ENCODE data around the gene FBLN2.

Gene FBLN2

GRCh38 chr3:13612829-13613228, 63.9 kb downstream of the FBLN2 start:
- DNase-seq (ENCODE audit: low read depth) = no peak
- H3K4me3 ChIP-seq (ENCODE audit: low read depth, low read length) = no peak overlapping the region
- TF ChIP-seq MYC (IDR thresholded peaks at IDR 0.05; ENCODE audit: low read depth, low read length) (no peak), POLR2A (IDR thresholded peaks at IDR 0.05; ENCODE audit: extremely low read depth, insufficient read length) (no peak)
- TF ChIP-seq, protein P1, sequence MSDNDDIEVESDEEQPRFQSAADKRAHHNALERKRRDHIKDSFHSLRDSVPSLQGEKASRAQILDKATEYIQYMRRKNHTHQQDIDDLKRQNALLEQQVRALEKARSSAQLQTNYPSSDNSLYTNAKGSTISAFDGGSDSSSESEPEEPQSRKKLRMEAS (IDR thresholded peaks at IDR 0.05; ENCODE audit: low read depth, low read length) = no peak
- TF ChIP-seq, protein P2, sequence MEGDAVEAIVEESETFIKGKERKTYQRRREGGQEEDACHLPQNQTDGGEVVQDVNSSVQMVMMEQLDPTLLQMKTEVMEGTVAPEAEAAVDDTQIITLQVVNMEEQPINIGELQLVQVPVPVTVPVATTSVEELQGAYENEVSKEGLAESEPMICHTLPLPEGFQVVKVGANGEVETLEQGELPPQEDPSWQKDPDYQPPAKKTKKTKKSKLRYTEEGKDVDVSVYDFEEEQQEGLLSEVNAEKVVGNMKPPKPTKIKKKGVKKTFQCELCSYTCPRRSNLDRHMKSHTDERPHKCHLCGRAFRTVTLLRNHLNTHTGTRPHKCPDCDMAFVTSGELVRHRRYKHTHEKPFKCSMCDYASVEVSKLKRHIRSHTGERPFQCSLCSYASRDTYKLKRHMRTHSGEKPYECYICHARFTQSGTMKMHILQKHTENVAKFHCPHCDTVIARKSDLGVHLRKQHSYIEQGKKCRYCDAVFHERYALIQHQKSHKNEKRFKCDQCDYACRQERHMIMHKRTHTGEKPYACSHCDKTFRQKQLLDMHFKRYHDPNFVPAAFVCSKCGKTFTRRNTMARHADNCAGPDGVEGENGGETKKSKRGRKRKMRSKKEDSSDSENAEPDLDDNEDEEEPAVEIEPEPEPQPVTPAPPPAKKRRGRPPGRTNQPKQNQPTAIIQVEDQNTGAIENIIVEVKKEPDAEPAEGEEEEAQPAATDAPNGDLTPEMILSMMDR (IDR thresholded peaks at IDR 0.05; ENCODE audit: low read depth, low read length) = no peak

GRCh38 chr3:13613343-13614190, 64.6 kb downstream of the FBLN2 start:
- H3K4me3 ChIP-seq (ENCODE audit: low read depth, low read length) = no peak overlapping the region
- DNase-seq (ENCODE audit: low read depth) = no peak
- TF ChIP-seq, protein P1 (IDR thresholded peaks at IDR 0.05; ENCODE audit: low read depth, low read length) = no peak
- TF ChIP-seq MYC (IDR thresholded peaks at IDR 0.05; ENCODE audit: low read depth, low read length) = no peak
- TF ChIP-seq, protein P2 (IDR thresholded peaks at IDR 0.05; ENCODE audit: low read depth, low read length) = no peak
- TF ChIP-seq POLR2A (IDR thresholded peaks at IDR 0.05; ENCODE audit: extremely low read depth, insufficient read length) = no peak

DNA sequence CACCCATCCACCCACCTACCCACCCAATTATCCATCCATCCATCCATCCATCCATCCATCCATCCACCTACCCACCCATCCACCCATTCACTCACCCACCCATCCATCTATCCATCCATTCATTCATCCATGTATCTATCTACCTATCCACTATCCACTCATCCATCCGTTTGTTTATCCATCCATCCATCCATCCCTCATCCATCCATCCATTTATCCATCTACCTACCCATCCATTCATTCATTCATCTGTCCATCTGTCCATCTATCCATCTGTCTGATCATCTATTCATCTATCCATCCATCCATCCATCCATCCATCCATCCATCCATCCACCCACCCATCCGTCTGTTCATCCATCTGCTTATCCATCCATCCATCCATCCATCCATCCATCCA, 65.7 kb downstream of the FBLN2 start:
- DNase-seq (ENCODE audit: low read depth) = no peak
- TF ChIP-seq MYC (IDR thresholded peaks at IDR 0.05; ENCODE audit: low read depth, low read length) (no peak), POLR2A (IDR thresholded peaks at IDR 0.05; ENCODE audit: extremely low read depth, insufficient read length) (no peak)
- TF ChIP-seq, protein P1 (IDR thresholded peaks at IDR 0.05; ENCODE audit: low read depth, low read length) = no peak
- TF ChIP-seq, protein P2 (IDR thresholded peaks at IDR 0.05; ENCODE audit: low read depth, low read length) = no peak
- H3K4me3 ChIP-seq (ENCODE audit: low read depth, low read length) = no peak overlapping the region

DNA sequence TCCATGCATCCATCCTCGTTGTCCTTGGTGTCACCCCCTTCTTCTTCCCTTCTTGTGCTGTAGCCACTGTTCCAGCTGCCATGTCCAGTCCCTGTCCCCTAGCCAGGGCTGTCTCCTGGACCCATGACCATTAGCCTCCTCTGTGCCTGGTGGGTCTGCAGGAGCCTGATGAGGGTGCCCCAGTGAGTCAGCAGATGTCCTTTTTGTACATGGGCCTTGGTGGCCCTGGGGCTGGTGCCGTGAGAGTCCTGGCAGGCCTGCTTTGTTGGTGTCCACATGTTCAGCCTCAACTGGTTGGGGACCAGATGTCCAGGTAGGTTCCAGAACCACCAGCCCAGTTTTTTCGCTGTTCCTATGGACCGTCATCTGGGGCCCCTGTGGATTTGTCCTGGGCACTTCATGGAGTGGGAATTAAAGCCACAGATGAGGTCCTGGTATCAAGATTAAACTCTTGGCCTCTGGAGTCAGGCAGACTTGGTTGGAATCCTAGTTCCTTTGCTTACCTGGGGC, 66.1 kb downstream of the FBLN2 start:
- H3K4me3 ChIP-seq (ENCODE audit: low read depth, low read length) = no peak overlapping the region
- no peak for DNase-seq (ENCODE audit: low read depth)
- TF ChIP-seq MYC (IDR thresholded peaks at IDR 0.05; ENCODE audit: low read depth, low read length) = no peak
- TF ChIP-seq, protein P1 (IDR thresholded peaks at IDR 0.05; ENCODE audit: low read depth, low read length) = no peak
- no peak for TF ChIP-seq POLR2A (IDR thresholded peaks at IDR 0.05; ENCODE audit: extremely low read depth, insufficient read length)
- TF ChIP-seq, protein P2 (IDR thresholded peaks at IDR 0.05; ENCODE audit: low read depth, low read length) = no peak

- no peak overlapping the region for H3K4me3 ChIP-seq (ENCODE audit: low read depth, low read length)
- no peak for DNase-seq (ENCODE audit: low read depth)
Observed at GRCh38 chr3:13616359-13616758, 67.4 kb downstream of the FBLN2 start.

DNA sequence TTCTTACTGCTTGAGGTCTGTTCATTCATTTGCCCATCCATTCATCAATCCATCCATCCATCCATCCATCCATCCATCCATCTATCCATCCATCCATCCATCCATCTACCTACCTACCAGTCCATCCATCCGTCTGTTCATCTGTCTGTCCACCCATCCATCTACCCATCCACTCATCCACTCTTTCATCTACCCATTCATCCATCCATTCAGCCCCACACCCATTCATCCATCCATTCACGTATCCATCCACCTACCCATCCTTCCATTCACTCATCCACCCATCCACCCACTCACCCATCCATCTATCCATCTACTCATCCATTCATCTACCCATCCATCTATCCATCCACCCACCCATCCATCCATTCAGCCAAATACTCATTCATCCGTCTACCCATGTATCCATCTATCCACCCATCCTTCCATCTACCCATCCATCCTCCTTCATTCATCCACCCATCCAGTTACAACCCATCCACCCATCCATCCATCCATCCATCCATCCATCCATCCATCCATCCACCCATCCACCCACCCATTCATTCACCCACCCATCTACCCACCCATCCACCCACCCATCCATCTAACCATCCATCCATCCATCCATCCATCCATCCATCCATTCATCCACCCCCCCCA, 68.3 kb downstream of the FBLN2 start:
- no peak overlapping the region for H3K4me3 ChIP-seq (ENCODE audit: low read depth, low read length)
- TF ChIP-seq, protein P1 (IDR thresholded peaks at IDR 0.05; ENCODE audit: low read depth, low read length) = no peak
- TF ChIP-seq POLR2A (IDR thresholded peaks at IDR 0.05; ENCODE audit: extremely low read depth, insufficient read length) (no peak), MYC (IDR thresholded peaks at IDR 0.05; ENCODE audit: low read depth, low read length) (no peak)
- TF ChIP-seq, protein P2 (IDR thresholded peaks at IDR 0.05; ENCODE audit: low read depth, low read length) = no peak
- no peak for DNase-seq (ENCODE audit: low read depth)

More at GRCh38 chr3:13616359-13616758, 67.4 kb downstream of the FBLN2 start:
- TF ChIP-seq POLR2A (IDR thresholded peaks at IDR 0.05; ENCODE audit: extremely low read depth, insufficient read length) = no peak
